AG09319 (cell line): ENCODE results near the gene ANXA3.
"Not testable (repeated sequence)": the region's sequence is repeated elsewhere in the genome, so short reads cannot be mapped to it uniquely, and the experiment has no call there.

Experiments
- DNase-seq: peaks from one replicate; pipeline ENCODE4 v3.0.0-alpha.2; 2010; ENCODE audit warnings: low read depth; ENCODE audit errors: extremely low read depth
- TF ChIP-seq, protein P1 (sequence below): IDR thresholded peaks from 2 replicates; pipeline ENCODE4 v1.5.1; 2011; ENCODE audit warnings: low read depth, mild to moderate bottlenecking, inconsistent platforms, low read length, moderate library complexity

Gene ANXA3

DNA sequence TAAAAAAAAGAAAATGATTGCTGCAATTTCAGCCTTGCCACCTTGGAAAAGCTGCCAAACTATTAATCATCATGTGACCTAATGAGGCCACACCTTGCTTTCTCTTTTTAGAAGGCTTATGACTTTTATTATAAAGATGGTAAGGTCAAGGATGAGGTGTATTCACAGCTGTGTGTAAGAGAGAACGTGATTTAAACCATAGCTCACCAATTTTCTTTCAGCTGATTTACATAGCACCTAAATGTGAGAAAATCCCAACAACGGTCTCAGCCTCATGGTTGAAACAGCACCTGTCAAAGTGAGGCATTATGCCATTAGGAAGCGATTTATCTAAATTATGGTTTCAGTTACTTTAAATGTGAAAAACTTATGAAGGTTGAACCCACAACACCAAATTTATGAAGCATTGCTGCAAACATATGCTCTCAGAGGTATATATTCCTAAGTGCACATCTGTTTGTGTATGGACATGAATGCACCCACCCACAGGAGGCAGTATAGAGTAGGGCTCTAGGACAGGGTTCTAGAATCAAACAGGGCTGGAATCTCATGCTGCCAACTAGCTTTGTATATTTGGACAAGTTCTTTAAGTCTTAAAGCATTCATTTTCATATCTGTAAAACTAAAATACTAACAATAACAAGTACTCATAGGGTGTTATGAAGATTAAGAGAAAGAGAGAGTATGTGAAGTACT lies 40.7 kb downstream of the ANXA3 start:
- DNase-seq: no peak
- TF ChIP-seq, protein P1, sequence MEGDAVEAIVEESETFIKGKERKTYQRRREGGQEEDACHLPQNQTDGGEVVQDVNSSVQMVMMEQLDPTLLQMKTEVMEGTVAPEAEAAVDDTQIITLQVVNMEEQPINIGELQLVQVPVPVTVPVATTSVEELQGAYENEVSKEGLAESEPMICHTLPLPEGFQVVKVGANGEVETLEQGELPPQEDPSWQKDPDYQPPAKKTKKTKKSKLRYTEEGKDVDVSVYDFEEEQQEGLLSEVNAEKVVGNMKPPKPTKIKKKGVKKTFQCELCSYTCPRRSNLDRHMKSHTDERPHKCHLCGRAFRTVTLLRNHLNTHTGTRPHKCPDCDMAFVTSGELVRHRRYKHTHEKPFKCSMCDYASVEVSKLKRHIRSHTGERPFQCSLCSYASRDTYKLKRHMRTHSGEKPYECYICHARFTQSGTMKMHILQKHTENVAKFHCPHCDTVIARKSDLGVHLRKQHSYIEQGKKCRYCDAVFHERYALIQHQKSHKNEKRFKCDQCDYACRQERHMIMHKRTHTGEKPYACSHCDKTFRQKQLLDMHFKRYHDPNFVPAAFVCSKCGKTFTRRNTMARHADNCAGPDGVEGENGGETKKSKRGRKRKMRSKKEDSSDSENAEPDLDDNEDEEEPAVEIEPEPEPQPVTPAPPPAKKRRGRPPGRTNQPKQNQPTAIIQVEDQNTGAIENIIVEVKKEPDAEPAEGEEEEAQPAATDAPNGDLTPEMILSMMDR: no peak

DNA sequence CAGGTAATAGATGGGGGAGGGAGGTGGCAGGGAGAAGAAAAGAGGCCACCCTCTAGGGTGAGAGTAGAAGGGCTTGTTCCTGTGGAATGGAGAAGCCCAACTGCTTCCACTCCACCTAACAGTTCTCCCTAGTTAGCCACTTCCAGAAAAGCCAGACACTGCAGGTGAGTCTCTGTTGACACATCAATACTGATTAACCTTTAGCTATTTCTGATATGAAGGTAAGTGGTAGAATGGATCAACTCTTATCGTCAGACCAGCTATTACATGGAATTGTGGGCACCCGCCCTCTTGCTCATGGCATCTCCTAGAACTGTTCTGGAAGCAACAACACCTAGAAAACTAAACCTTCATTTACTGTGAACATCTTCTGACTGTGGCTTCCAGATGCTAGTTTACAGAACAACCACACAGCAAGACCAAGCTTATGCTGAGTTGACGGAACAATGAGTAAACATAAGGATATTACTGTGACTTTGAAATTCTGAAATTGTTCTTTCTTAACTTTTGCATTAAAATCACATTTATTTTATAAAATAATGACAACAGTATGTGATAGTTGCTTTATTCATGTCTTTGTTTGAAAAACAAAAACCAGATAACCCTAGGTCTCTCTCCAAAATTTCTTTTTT lies 44.7 kb downstream of the ANXA3 start:
- TF ChIP-seq, protein P1: no peak
- DNase-seq: no peak

DNA sequence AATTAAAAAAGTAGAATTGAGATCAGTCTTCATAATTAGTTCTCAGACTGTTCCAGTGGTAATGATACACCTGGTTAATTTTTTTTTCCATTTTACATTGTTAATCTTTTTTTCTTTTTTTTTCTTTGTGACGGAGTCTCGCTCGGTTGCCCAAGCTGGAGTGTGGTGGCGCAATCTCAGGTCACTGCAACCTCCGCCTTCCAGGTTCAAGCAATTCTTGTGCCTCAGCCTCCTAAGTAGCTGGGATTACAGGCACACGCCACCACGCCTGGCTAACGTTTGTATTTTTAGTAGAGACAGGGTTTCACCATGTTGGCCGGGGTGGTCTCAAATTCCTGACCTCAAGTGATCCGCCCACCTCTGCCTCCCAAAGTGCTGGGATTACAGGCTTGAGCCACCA lies 46.9 kb downstream of the ANXA3 start:
- DNase-seq: not testable (repeated sequence)

DNA sequence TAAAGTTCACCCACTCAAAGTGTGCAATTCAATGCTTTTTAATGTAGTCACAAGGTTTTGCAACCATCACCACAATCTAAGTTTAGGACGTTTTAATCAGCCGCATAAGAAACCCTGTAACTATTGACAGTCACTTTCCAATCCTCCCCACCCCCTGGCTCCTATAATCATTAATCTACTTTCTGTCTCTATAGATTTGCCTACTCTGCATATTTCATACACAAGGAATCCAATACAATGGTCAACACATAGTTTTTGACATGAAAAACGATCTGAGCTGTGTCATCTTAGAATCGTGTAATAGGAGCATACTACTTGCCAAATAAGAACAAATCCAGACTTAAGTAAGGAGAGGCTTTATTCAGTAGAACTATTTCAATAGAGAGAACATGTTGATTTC lies 47.6 kb downstream of the ANXA3 start:
- TF ChIP-seq, protein P1: no peak
- DNase-seq: no peak

DNA sequence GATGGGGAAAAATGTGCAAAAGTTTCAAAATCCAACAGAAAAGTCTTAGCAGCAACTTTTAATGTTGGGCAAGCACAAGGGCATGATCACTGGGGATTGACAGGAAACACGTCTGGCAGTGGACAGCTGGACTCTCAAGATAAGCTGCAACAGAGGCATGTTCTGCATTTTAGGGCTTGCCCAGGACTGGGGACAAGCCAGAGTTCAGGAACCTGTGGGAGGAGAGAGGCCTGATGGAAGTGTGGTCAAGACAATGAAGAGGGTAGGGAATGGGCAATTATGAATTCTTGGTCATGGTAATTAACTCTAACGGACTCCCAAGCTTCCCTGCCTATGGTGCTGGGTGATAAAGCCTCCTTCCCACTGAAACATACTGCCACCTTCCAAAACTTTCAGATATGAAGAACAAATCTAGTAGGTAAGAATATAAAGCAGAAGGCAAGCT lies 48.4 kb downstream of the ANXA3 start:
- DNase-seq: no peak
- TF ChIP-seq, protein P1: no peak

DNA sequence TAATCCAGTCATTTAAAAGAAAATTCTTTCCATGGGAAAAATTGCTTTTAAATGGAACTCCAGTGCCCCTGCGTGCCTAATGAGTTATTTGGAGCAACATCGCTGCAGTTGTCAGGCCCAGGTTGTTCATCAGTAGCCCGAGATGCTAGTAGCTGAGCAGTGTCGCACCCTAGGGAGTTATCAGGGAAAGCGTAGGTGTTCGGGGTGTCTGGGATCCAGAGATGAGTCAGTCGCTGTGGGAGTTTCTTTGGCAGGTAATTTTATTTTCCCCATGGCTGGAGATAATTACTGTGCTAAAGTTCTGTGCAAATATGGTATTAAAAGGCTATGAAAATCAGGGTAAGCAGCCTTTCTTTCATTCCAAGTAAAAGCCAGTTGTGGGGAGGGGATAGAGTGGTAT lies 49.4 kb downstream of the ANXA3 start:
- DNase-seq: no peak
- TF ChIP-seq, protein P1: no peak

DNA sequence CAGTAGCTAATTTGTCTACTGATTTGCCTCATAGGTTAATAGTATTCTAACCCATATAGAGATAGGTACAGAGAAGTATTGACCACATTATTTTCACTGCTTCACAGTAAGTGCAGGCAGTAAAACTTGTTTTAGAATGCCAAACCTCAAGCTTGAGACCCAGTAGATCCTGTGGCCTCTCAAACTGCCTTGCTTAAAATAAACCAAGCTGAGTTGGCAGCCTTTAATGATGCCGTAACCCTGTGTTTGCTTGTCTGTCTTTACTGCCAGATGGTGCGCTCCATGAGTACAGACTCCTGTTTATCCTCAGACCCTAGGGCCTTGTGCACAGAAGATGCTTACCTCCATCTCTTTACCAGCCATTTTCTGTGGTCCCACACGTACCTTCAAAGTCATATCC lies 50.8 kb downstream of the ANXA3 start:
- no peak for DNase-seq
- TF ChIP-seq, protein P1: no peak

DNA sequence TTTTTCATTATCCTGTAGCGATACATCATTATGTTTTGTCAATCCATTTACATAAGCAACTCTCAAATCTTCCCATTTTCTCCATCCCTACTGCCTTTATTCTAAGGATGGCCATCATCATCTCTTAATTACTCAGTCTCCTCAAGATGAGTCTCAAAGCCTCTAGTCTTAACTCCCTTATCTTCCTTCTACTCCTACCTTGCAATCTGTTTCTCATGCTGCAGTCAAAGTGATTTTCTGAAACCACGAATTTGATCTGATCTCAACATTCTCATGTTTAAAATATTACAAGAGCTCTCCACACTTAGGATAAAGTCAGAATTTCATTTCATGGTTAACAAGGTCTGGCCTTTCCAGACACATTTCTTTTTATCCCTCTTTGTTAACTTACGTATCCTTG lies 51.8 kb downstream of the ANXA3 start:
- no peak for DNase-seq
- TF ChIP-seq, protein P1: no peak
